Neutrophil (primary cell): ENCODE data around the gene HEMGN.

Experiments
- H3K27ac ChIP-seq: fragments of 200-600 bp; sonication (generic); 2 replicates; pipeline ENCODE4 v1.5.1; 2016; ENCODE audit warnings: mild to moderate bottlenecking, moderate library complexity
- H3K27me3 ChIP-seq: fragments of 200-600 bp; sonication (generic); 2 replicates; pipeline ENCODE4 v1.6.0; 2016; ENCODE audit warnings: mild to moderate bottlenecking
- H3K36me3 ChIP-seq: fragments of 200-600 bp; sonication (generic); 2 replicates; pipeline ENCODE4 v1.5.1; 2017
- H3K4me1 ChIP-seq, 2 experiments: fragments of 200-600 bp in 1 of 2; sonication (generic) in 1 of 2; 1 replicate in 1 of 2; 2 replicates in 1 of 2; pipeline versions ENCODE4 v1.5.1 to v1.6.1; 2013 to 2016; ENCODE audit warnings: low read depth in 1 of 2, low read length in 1 of 2, mild to moderate bottlenecking in 1 of 2, moderate library complexity in 1 of 2; ENCODE audit not compliant: control insufficient read depth in 1 of 2, insufficient read depth in 1 of 2
- H3K4me3 ChIP-seq, 2 experiments: fragments of 200-600 bp in 1 of 2; sonication (generic) in 1 of 2; 1 replicate in 1 of 2; 2 replicates in 1 of 2; pipeline ENCODE4 v1.5.1; 2013 to 2016; ENCODE audit warnings: low read depth in 1 of 2, low read length in 1 of 2, mild to moderate bottlenecking in 1 of 2, moderate library complexity in 1 of 2
- H3K9me3 ChIP-seq: fragments of 200-600 bp; sonication (generic); 2 replicates; pipeline ENCODE4 v1.5.1; 2016
- TF ChIP-seq, protein P1 (sequence below): fragments of 200-600 bp; sonication (generic); IDR thresholded peaks from 2 replicates; pipeline ENCODE4 v1.5.1; 2016; ENCODE audit warnings: antibody characterized with exemption

Gene HEMGN

DNA sequence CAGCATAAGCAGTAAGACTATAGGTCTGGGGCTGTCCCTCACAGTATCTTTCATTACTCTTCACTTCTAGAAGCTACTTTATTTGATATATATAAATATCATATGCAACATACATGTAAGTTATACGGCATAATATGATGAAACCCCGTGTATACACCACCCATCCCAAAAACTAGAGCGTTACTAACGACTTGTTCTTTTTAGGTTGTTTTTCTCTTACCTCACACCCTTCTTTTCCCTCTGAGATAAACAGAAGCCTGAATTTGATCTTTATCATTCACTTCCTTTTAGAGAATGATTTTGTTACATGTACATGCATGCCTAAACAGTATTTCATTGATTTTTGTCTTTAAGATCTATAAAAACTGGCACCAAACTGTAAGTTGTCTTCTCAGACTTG is 19.4 kb downstream of the HEMGN start:
- peak overlapping the region; percentile 42 for H3K27ac ChIP-seq
- TF ChIP-seq, protein P1, sequence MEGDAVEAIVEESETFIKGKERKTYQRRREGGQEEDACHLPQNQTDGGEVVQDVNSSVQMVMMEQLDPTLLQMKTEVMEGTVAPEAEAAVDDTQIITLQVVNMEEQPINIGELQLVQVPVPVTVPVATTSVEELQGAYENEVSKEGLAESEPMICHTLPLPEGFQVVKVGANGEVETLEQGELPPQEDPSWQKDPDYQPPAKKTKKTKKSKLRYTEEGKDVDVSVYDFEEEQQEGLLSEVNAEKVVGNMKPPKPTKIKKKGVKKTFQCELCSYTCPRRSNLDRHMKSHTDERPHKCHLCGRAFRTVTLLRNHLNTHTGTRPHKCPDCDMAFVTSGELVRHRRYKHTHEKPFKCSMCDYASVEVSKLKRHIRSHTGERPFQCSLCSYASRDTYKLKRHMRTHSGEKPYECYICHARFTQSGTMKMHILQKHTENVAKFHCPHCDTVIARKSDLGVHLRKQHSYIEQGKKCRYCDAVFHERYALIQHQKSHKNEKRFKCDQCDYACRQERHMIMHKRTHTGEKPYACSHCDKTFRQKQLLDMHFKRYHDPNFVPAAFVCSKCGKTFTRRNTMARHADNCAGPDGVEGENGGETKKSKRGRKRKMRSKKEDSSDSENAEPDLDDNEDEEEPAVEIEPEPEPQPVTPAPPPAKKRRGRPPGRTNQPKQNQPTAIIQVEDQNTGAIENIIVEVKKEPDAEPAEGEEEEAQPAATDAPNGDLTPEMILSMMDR, result no peak

DNA sequence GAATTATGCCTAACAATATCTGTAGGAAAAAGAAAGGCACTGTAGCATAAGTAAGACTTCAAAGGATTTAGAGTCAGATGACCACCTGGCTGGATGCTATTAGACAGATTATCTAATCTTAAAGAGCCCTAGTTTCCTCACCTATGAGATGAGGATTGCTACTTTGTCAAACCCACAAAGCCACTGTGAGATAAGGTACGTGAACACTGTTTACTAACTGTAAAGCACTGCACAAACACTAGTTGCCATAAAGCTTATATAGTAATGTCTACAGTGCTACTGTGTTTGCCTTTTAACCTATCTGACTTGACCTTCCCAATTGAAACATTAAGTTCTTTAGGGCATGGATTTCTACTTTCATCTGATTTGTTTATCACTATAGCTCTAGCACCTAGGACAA is 26.0 kb downstream of the HEMGN start:
- H3K4me3 ChIP-seq, result no peak overlapping the region
- H3K9me3 ChIP-seq, result no peaks in the 10 kb centered on the region
- no peaks in the 10 kb centered on the region for H3K27me3 ChIP-seq
- H3K36me3 ChIP-seq, result peaks cover 46% of the 10 kb centered on the region
- H3K27ac ChIP-seq, result peak overlapping the region; percentile 94
- TF ChIP-seq, protein P1, result no peak
- peaks cover 34 to 36% of the 10 kb centered on the region in 2 experiments for H3K4me1 ChIP-seq

More for the DNA sequence above, 19.4 kb downstream of the HEMGN start:
- Histone ChIP-seq H3K36me3 (peaks cover 13% of the 10 kb centered on the region), H3K9me3 (no peaks in the 10 kb centered on the region), H3K4me3 (no peak overlapping the region), H3K27me3 (no peaks in the 10 kb centered on the region), H3K4me1 (peaks cover 40 to 47% of the 10 kb centered on the region in 2 experiments)

DNA sequence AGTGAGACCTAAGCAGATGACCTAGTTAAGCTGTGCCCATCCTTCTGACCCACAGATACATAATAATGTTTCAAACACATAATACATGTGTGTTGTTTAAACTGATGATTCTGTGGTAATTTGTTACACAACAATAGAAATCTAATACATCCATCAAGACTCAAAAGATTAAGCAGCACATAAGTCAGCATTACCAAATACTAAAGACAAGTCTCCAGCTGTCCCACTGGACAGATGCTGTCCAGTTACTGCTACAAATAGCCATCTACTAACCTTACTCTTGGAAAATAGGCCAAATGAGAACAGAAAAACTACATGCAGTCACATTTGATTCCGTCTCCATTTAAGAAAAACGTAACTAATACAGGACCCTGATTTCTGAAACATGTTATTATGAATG is 26.4 kb downstream of the HEMGN start:
- TF ChIP-seq, protein P1, result no peak
- Histone ChIP-seq H3K4me3 (no peak overlapping the region), H3K9me3 (no peaks in the 10 kb centered on the region), H3K36me3 (peaks cover 46% of the 10 kb centered on the region), H3K4me1 (peaks cover 38 to 39% of the 10 kb centered on the region in 2 experiments), H3K27ac (peak overlapping the region; percentile 94), H3K27me3 (no peaks in the 10 kb centered on the region)

DNA sequence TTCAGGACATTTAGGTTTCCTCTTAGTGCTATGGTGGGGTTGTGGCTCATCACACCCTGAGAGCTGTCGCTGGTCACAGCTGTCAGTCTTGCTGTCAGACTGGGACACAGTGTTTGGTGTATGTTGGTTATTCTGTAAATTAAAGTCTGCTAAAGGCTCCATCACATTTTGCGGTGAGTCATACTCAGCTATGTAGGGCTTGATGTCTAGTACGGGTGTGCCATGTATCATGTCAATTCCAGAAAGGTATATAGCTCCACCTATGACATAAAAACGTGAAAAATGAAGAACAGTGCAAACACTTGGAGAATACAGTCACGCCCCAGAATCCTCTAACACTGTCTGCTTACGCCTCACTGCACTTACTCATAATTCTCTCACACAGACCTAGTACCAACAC is 27.6 kb downstream of the HEMGN start:
- TF ChIP-seq, protein P1, result no peak
- H3K4me1 ChIP-seq, result peaks cover 50 to 51% of the 10 kb centered on the region in 2 experiments
- H3K27ac ChIP-seq, result peak overlapping the region; percentile 94
- H3K9me3 ChIP-seq, result no peaks in the 10 kb centered on the region
- no peak overlapping the region for H3K4me3 ChIP-seq
- H3K36me3 ChIP-seq, result peaks cover 40% of the 10 kb centered on the region
- no peaks in the 10 kb centered on the region for H3K27me3 ChIP-seq

DNA sequence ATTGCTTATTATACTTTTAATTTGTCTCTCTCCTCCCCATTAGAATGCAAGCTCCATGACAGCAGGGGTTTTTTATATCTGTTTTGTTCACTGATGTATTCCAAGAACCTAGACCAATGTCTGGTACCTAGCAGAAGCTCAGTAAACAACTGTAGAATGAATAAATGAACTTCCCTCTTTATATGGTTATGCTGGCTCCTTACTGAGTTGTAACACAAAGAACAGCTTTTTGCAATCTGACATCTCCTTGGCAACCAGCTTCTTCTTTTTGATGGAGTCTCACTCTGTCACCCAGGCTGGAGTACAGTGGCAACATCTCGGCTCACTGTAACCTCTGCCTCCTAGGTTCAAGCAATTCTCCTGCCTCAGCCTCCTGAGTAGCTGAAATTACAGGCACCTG is 29.3 kb downstream of the HEMGN start:
- H3K36me3 ChIP-seq, result peaks cover 34% of the 10 kb centered on the region
- H3K4me1 ChIP-seq, result peaks cover 63 to 67% of the 10 kb centered on the region in 2 experiments
- H3K9me3 ChIP-seq, result no peaks in the 10 kb centered on the region
- TF ChIP-seq, protein P1, result no peak
- peak overlapping the region; percentile 94 for H3K27ac ChIP-seq
- H3K27me3 ChIP-seq, result no peaks in the 10 kb centered on the region
- H3K4me3 ChIP-seq, result peak overlapping the region; percentile 32 to 55

DNA sequence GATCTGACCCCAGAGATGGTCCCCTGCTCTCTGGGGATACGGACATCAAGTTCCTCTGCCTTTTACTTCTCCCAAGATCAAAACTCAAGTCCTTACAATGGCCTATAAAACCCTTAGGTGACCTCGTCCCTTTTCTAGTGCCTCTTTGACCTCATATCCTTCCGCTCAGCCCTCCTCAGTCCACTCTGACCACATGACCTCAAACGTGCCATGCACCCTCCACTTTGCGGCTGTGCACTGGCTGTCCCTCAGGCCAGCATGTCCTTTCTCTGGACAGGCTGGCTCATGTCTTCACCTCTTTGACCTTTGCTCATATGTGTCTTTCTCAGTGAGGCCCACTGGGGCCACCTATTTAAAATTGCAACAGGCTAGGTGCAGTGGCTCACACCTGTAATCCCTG is 30.3 kb downstream of the HEMGN start:
- TF ChIP-seq, protein P1, result no peak
- H3K27me3 ChIP-seq, result no peaks in the 10 kb centered on the region
- H3K4me1 ChIP-seq, result peaks cover 73 to 78% of the 10 kb centered on the region in 2 experiments
- H3K36me3 ChIP-seq, result peaks cover 27% of the 10 kb centered on the region
- peak overlapping the region; percentile 94 for H3K27ac ChIP-seq
- peak overlapping the region; percentile 55 to 57 for H3K4me3 ChIP-seq
- no peaks in the 10 kb centered on the region for H3K9me3 ChIP-seq
